WI38 (cell line): ENCODE measurements around the gene CPM.
"Not testable (repeated sequence)": the region's sequence is repeated elsewhere in the genome, so short reads cannot be mapped to it uniquely, and the experiment has no call there.

ENCODE experiments used
- H3K4me3 ChIP-seq: 2 replicates; pipeline ENCODE4 v1.5.1; 2011; ENCODE audit warnings: low read depth, mild to moderate bottlenecking, control low read depth, low read length
- CTCF ChIP-seq: IDR thresholded peaks from 2 replicates; pipeline ENCODE4 v1.5.1; 2012; ENCODE audit warnings: low read depth, mild to moderate bottlenecking, control low read depth, low read length

CPM gene

DNA sequence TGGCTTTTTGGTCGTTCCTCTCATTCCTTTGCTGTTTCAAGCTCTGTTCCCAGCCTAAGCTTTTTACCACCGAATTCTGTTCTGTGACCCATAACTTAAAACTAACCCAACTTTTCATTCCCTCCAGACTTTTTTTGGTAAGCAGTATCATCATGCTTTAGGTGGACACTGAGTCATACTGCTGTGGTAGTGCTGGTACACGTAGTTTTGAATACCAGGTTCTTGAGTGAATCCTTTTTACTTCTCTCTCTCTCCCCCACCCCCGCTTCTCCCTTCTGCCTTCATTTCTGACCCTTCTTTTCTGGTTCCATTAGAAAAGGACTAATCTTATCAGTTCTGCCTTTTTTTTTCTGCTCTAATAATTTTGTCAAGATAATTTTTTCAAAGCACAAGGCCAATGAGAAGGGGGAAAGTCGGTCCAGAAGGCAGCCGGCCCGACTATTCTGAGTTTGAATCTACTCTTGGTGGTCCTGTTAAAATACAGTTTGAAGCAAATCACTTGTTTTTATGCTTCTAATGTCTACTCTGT is 127.3 kb downstream of the CPM start:
- no peak for TF ChIP-seq CTCF
- no peak overlapping the region for H3K4me3 ChIP-seq

DNA sequence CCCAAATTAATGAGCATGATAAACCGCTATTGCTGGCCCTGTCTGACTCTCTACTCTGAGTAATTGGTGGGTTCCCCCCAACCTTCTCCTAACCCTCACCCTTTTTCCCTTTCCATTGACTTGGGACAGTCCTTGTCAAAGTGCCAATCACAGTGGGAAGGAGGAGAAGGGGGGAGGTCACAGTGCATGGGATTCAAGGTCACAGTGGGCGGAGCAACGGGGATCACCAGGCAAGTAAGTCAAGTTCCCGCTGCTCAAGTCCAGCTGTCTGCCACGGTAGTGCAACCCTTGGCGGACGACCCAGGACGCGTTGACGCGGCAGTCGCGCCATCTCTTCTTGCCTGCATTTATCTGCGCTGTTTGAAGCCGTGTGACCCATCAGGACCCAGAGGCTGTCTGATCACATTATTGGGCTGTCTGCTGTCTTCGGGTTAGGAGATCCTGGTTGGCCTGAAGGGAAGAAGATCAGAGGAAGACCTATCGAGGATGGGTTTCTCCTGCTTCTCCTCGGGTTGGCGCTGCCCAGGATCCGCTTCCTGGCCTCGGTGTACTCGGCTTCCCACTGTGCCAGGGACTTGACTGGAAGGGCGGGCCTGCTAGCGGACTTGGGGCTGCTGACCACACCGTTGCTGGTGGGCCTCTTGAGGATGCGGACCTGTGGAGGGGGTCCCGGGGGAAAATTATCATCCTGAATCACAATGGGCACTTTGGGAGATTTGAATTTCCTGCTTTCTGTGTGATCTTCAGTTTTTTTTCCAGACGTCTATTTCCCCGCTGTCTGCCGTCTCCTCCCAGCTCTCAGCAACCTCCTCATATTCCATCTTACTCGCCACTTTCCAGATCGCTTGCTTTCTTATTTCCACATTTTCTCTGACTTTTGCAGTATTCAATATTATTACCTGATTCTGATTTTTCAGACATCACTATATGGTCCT is 128.0 kb downstream of the CPM start:
- H3K4me3 ChIP-seq = no peak overlapping the region
- no peak for TF ChIP-seq CTCF

GRCh38 chr12:68803948-68804656 is 128.9 kb downstream of the CPM start:
- H3K4me3 ChIP-seq = no peak overlapping the region

GRCh38 chr12:68802911-68803651 is 129.9 kb downstream of the CPM start:
- H3K4me3 ChIP-seq = not testable (repeated sequence)

More at GRCh38 chr12:68803948-68804656, 128.9 kb downstream of the CPM start:
- TF ChIP-seq CTCF = no peak

GRCh38 chr12:68802372-68802745 is 130.6 kb downstream of the CPM start:
- not testable (repeated sequence) for H3K4me3 ChIP-seq
